Cardiac muscle cell (in vitro differentiated cells and primary cell): Measurements from ENCODE around the gene NAXD. TPM values are rescaled to one million over a fixed set of nuclear protein-coding genes. Genes with fewer than 3 reads are reported as not detected.

Source experiments
- DNase-seq, 2 donors: peaks; one replicate each; pipeline versions ENCODE4 v3.0.0 to v3.0.0-alpha.2; 2010 to 2017; ENCODE audit warnings: low read depth in 1 of 2, low spot score in 1 of 2
- H3K27ac ChIP-seq: fragments of 200-600 bp; sonication (generic); 2 replicates; pipeline ENCODE4 v1.5.1; 2016
- H3K27me3 ChIP-seq: fragments of 200-600 bp; sonication (generic); 2 replicates; pipeline ENCODE4 v1.6.0; 2016; ENCODE audit warnings: control low read depth
- H3K36me3 ChIP-seq: fragments of 200-600 bp; sonication (generic); 2 replicates; pipeline ENCODE4 v1.5.1; 2016; ENCODE audit warnings: control low read depth
- H3K4me1 ChIP-seq: fragments of 200-600 bp; sonication (generic); 2 replicates; pipeline ENCODE4 v1.8.1; 2017; ENCODE audit warnings: low read depth, mild to moderate bottlenecking, mixed run types
- H3K4me3 ChIP-seq: fragments of 200-600 bp; sonication (generic); 2 replicates; pipeline ENCODE4 v1.5.1; 2016; ENCODE audit warnings: mild to moderate bottlenecking
- H3K9me3 ChIP-seq: fragments of 200-600 bp; sonication (generic); 2 replicates; pipeline ENCODE4 v1.5.1; 2017; ENCODE audit warnings: low read depth, mild to moderate bottlenecking, control low read depth
- CTCF ChIP-seq: IDR thresholded peaks from 2 replicates; pipeline ENCODE4 v1.5.1; 2012; ENCODE audit warnings: low read depth, mild to moderate bottlenecking, low read length
- polyA plus RNA-seq: library from polyadenylated mRNA; unstranded; fragments of >200 nt; fragmentation: Nextera tagmentation; extraction: Ambion mirVana; gene quantifications from 2 replicates; pipeline ENCODE4 v1.2.1, GENCODE V29; 2016
- total RNA-seq: library from RNA; depleted of rRNA; stranded (reverse); fragments of >200 nt; gene quantifications from 2 replicates; pipeline ENCODE4 v1.2.3, GENCODE V29; 2016

The NAXD gene
- total and polyA plus RNA-seq, 2 experiments from 2014 or later, result 36.8 to 40.7 TPM

GRCh38 chr13:110583178-110583865 lies 32.0 kb upstream of the NAXD start:
- Histone ChIP-seq H3K27ac (no peak overlapping the region), H3K4me3 (no peak overlapping the region), H3K9me3 (no peaks in the 10 kb centered on the region), H3K27me3 (no peaks in the 10 kb centered on the region), H3K36me3 (no peaks in the 10 kb centered on the region), H3K4me1 (no peaks in the 10 kb centered on the region)
- no peak for DNase-seq
- TF ChIP-seq CTCF, result no peak

GRCh38 chr13:110589793-110590390 lies 25.5 kb upstream of the NAXD start:
- Histone ChIP-seq H3K4me1 (no peaks in the 10 kb centered on the region), H3K9me3 (no peaks in the 10 kb centered on the region), H3K36me3 (no peaks in the 10 kb centered on the region), H3K27ac (no peak overlapping the region), H3K27me3 (no peaks in the 10 kb centered on the region), H3K4me3 (no peak overlapping the region)
- TF ChIP-seq CTCF, result no peak
- no peak for DNase-seq

- Histone ChIP-seq H3K4me3 (no peak overlapping the region), H3K36me3 (no peaks in the 10 kb centered on the region), H3K4me1 (no peaks in the 10 kb centered on the region), H3K27ac (no peak overlapping the region), H3K9me3 (no peaks in the 10 kb centered on the region), H3K27me3 (no peaks in the 10 kb centered on the region)
- TF ChIP-seq CTCF, result no peak
- no peak for DNase-seq
Measured at GRCh38 chr13:110590577-110590976, 24.8 kb upstream of the NAXD start.

- Histone ChIP-seq H3K4me3 (no peak overlapping the region), H3K27me3 (no peaks in the 10 kb centered on the region), H3K4me1 (no peaks in the 10 kb centered on the region), H3K9me3 (no peaks in the 10 kb centered on the region), H3K36me3 (no peaks in the 10 kb centered on the region), H3K27ac (no peak overlapping the region)
- DNase-seq, result no peak
- TF ChIP-seq CTCF, result no peak
Measured at GRCh38 chr13:110592665-110593064, 22.7 kb upstream of the NAXD start.

- Histone ChIP-seq H3K27ac (no peak overlapping the region), H3K4me1 (no peaks in the 10 kb centered on the region), H3K36me3 (no peaks in the 10 kb centered on the region), H3K9me3 (no peaks in the 10 kb centered on the region), H3K4me3 (no peak overlapping the region), H3K27me3 (no peaks in the 10 kb centered on the region)
- peak; percentile 69 to 71 for DNase-seq
- TF ChIP-seq CTCF, result peak; percentile 56
Measured at GRCh38 chr13:110593430-110594130, 21.8 kb upstream of the NAXD start.
